Hepatocyte (in vitro differentiated cells): Measurements from ENCODE around the gene STX5.

Experiments
- EZH2 ChIP-seq: fragments of 200-600 bp; sonication (generic); IDR thresholded peaks from 2 replicates; pipeline ENCODE4 v1.6.1; 2016; ENCODE audit warnings: antibody characterized with exemption, mild to moderate bottlenecking, borderline replicate concordance
- EZH2phosphoT487 ChIP-seq: fragments of 200-600 bp; sonication (generic); IDR thresholded peaks from one replicate; pipeline ENCODE4 v1.6.1; 2018; ENCODE audit warnings: antibody characterized with exemption, mild to moderate bottlenecking, low read depth, moderate library complexity; ENCODE audit not compliant: unreplicated experiment, severe bottlenecking
- TF ChIP-seq, protein P1 (sequence below): fragments of 200-600 bp; sonication (generic); IDR thresholded peaks from 2 replicates; pipeline ENCODE4 v1.5.1; 2016; ENCODE audit warnings: antibody characterized with exemption, mild to moderate bottlenecking; ENCODE audit not compliant: poor library complexity

DNA sequence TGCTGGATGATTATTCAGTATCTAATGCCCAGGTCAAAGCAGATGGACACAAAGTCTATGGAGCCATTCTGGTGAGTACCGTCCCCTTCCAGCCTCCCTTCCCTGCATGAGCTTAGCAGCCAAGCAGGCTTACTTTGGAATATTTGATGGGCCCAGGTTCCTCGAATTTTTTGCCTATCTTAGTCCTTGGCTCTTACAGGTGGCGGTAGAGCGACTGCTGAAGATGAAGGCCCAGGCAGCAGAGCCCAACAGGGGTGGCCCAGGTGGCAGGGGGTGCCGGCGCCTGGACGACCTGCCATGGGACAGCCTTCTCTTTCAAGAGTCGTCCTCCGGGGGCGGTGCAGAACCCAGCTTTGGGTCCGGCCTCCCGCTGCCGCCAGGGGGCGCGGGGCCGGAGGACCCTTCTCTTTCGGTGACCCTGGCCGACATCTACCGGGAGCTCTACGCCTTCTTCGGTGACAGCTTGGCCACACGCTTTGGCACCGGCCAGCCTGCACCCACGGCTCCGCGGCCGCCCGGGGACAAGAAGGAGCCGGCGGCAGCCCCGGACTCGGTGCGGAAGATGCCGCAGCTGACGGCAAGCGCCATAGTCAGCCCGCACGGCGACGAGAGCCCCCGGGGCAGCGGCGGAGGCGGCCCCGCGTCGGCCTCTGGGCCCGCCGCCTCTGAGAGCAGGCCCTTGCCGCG is 45.4 kb downstream of the STX5 start:
- TF ChIP-seq, protein P1, sequence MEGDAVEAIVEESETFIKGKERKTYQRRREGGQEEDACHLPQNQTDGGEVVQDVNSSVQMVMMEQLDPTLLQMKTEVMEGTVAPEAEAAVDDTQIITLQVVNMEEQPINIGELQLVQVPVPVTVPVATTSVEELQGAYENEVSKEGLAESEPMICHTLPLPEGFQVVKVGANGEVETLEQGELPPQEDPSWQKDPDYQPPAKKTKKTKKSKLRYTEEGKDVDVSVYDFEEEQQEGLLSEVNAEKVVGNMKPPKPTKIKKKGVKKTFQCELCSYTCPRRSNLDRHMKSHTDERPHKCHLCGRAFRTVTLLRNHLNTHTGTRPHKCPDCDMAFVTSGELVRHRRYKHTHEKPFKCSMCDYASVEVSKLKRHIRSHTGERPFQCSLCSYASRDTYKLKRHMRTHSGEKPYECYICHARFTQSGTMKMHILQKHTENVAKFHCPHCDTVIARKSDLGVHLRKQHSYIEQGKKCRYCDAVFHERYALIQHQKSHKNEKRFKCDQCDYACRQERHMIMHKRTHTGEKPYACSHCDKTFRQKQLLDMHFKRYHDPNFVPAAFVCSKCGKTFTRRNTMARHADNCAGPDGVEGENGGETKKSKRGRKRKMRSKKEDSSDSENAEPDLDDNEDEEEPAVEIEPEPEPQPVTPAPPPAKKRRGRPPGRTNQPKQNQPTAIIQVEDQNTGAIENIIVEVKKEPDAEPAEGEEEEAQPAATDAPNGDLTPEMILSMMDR, result peak; percentile 97
- no peak for TF ChIP-seq EZH2
- TF ChIP-seq EZH2phosphoT487, result no peak
